Tibial artery (tissue), 4 donors: ENCODE measurements around the gene CLEC10A.

Experiments used
- DNase-seq, 2 donors: peaks; one replicate each; pipeline ENCODE4 v3.0.0-alpha.2; 2019
- H3K27ac ChIP-seq, 2 donors: fragments of 200-600 bp; sonication (generic) in 1 of 2; 1 replicate in 1 of 2; 2 replicates in 1 of 2; pipeline ENCODE4 v1.5.1; 2018 to 2019; ENCODE audit warnings: mild to moderate bottlenecking in 1 of 2
- H3K27me3 ChIP-seq, 2 donors: fragments of 200-600 bp; sonication (generic) in 1 of 2; one replicate each; pipeline versions ENCODE4 v1.5.1 to v1.6.0; 2016 to 2019
- H3K36me3 ChIP-seq, 3 donors: fragments of 200-600 bp; sonication (generic) in 2 of 3; one replicate each; pipeline ENCODE4 v1.5.1; 2016 to 2019; ENCODE audit warnings: mild to moderate bottlenecking in 2 of 3
- H3K4me1 ChIP-seq, 4 donors: fragments of 200-600 bp; sonication (generic) in 2 of 4; 1 replicate in 3 of 4; 2 replicates in 1 of 4; pipeline ENCODE4 v1.5.1; 2016 to 2019
- H3K4me3 ChIP-seq, 2 donors: fragments of 200-600 bp; sonication (generic) in 1 of 2; 1 replicate in 1 of 2; 2 replicates in 1 of 2; pipeline ENCODE4 v1.5.1; 2018 to 2019; ENCODE audit warnings: mild to moderate bottlenecking in 2 of 2
- H3K9me3 ChIP-seq, 3 donors: fragments of 200-600 bp; sonication (generic) in 1 of 3; one replicate each; pipeline ENCODE4 v1.5.1; 2016 to 2019
- CTCF ChIP-seq, 2 experiments: fragments of 200-600 bp in 1 of 2; fragments of 450-650 bp in 1 of 2; IDR thresholded peaks; one replicate each; pipeline ENCODE4 v1.5.1; 2017 to 2019; ENCODE audit warnings: antibody characterized with exemption in 2 of 2, mild to moderate bottlenecking in 1 of 2, moderate library complexity in 1 of 2
- intact Hi-C: fragments of 100-400 bp; cut with DNase I; formaldehyde crosslinking; loops from one replicate; pipeline ENCODE4 v1.15.0; 2023; ENCODE audit warnings: low total_unique reads

CLEC10A gene

GRCh38 chr17:7110617-7111306 lies 30.7 kb upstream of the CLEC10A start:
- H3K4me1 ChIP-seq: no peaks in the 10 kb centered on the region
- intact Hi-C loops: no loop called here
- DNase-seq: no peak
- H3K36me3 ChIP-seq: no peaks in the 10 kb centered on the region
- no peak overlapping the region for H3K4me3 ChIP-seq
- TF ChIP-seq CTCF (IDR thresholded peaks at IDR 0.05): no peak
- no peak overlapping the region for H3K27ac ChIP-seq
- peaks cover 0 to 48% of the 10 kb centered on the region in 2 donors for H3K27me3 ChIP-seq
- no peaks in the 10 kb centered on the region for H3K9me3 ChIP-seq

- Histone ChIP-seq H3K36me3 (no peaks in the 10 kb centered on the region), H3K9me3 (no peaks in the 10 kb centered on the region), H3K4me3 (no peak overlapping the region), H3K27me3 (peaks cover 0 to 48% of the 10 kb centered on the region in 2 donors), H3K27ac (no peak overlapping the region), H3K4me1 (no peaks in the 10 kb centered on the region)
- DNase-seq: no peak
- TF ChIP-seq CTCF (IDR thresholded peaks at IDR 0.05): no peak
- intact Hi-C loops: no loop called here
Measured at GRCh38 chr17:7109461-7110322, 29.6 kb upstream of the CLEC10A start.

GRCh38 chr17:7108981-7109380 lies 28.9 kb upstream of the CLEC10A start:
- no peak overlapping the region for H3K4me3 ChIP-seq
- H3K4me1 ChIP-seq: no peaks in the 10 kb centered on the region
- H3K9me3 ChIP-seq: no peaks in the 10 kb centered on the region
- H3K27me3 ChIP-seq: peaks cover 0 to 41% of the 10 kb centered on the region in 2 donors
- no peak overlapping the region for H3K27ac ChIP-seq
- TF ChIP-seq CTCF (IDR thresholded peaks at IDR 0.05): no peak
- H3K36me3 ChIP-seq: no peaks in the 10 kb centered on the region
- no peak for DNase-seq
- intact Hi-C loops: no loop called here

GRCh38 chr17:7108560-7108925 lies 28.5 kb upstream of the CLEC10A start:
- H3K4me1 ChIP-seq: no peaks in the 10 kb centered on the region
- intact Hi-C loops: no loop called here
- no peaks in the 10 kb centered on the region for H3K36me3 ChIP-seq
- H3K27ac ChIP-seq: no peak overlapping the region
- peaks cover 0 to 37% of the 10 kb centered on the region in 2 donors for H3K27me3 ChIP-seq
- H3K4me3 ChIP-seq: no peak overlapping the region
- DNase-seq: no peak
- no peak for TF ChIP-seq CTCF (IDR thresholded peaks at IDR 0.05)
- H3K9me3 ChIP-seq: no peaks in the 10 kb centered on the region

GRCh38 chr17:7107795-7108559 lies 27.9 kb upstream of the CLEC10A start:
- Histone ChIP-seq H3K27me3 (peaks cover 0 to 42% of the 10 kb centered on the region in 2 donors), H3K4me1 (no peaks in the 10 kb centered on the region), H3K4me3 (no peak overlapping the region), H3K27ac (no peak overlapping the region), H3K36me3 (no peaks in the 10 kb centered on the region), H3K9me3 (no peaks in the 10 kb centered on the region)
- DNase-seq: no peak
- intact Hi-C loops: no loop called here
- TF ChIP-seq CTCF (IDR thresholded peaks at IDR 0.05): no peak
